Suprapubic skin (tissue), 4 donors: Measurements from ENCODE around the gene PDE8A. TPM values are rescaled to one million over a fixed set of nuclear protein-coding genes. Genes with fewer than 3 reads are reported as not detected.

ENCODE experiments used
- DNase-seq, 2 donors: peaks; one replicate each; pipeline ENCODE4 v3.0.0-alpha.2; 2019; ENCODE audit warnings: low spot score in 2 of 2
- H3K27ac ChIP-seq: fragments of 200-600 bp; sonication (generic); one replicate; pipeline ENCODE4 v1.5.1; 2019
- H3K27me3 ChIP-seq: fragments of 200-600 bp; sonication (generic); one replicate; pipeline ENCODE4 v1.5.1; 2019
- H3K36me3 ChIP-seq: fragments of 200-600 bp; sonication (generic); one replicate; pipeline ENCODE4 v1.5.1; 2019
- H3K4me1 ChIP-seq: fragments of 200-600 bp; sonication (generic); one replicate; pipeline ENCODE4 v1.5.1; 2019
- H3K4me3 ChIP-seq: fragments of 200-600 bp; sonication (generic); one replicate; pipeline ENCODE4 v1.5.1; 2019; ENCODE audit warnings: mild to moderate bottlenecking
- H3K9me3 ChIP-seq: fragments of 200-600 bp; sonication (generic); one replicate; pipeline ENCODE4 v1.5.1; 2019
- EP300 ChIP-seq: sonication (generic); formaldehyde crosslinking; IDR thresholded peaks from one replicate; pipeline ENCODE4 v1.6.1; 2017; ENCODE audit warnings: antibody characterized with exemption
- POLR2A ChIP-seq, 2 donors: fragments of 450-650 bp; IDR thresholded peaks; one replicate each; pipeline ENCODE4 v1.6.1; 2017; ENCODE audit warnings: antibody characterized with exemption in 2 of 2, mild to moderate bottlenecking in 2 of 2, moderate library complexity in 2 of 2
- POLR2AphosphoS5 ChIP-seq, 3 donors: sonication (generic); formaldehyde crosslinking; IDR thresholded peaks; one replicate each; pipeline ENCODE4 v1.6.1; 2017; ENCODE audit warnings: antibody characterized with exemption in 3 of 3
- WGBS: methylation state at CpG from one replicate; pipeline ENCODE4 v1.1.5; 2018; 5-methylcytosine and 5-hydroxymethylcytosine counted together
- total RNA-seq, 4 donors: library from RNA; depleted of rRNA; stranded (reverse); fragments of >200 nt; gene quantifications; one replicate each; pipeline ENCODE4 v1.1.0, GENCODE V29; 2016
- TF ChIP-seq, protein P1 (sequence below), 2 donors: fragments of 200-600 bp in 1 of 2; fragments of 450-650 bp in 1 of 2; sonication (generic) in 1 of 2; IDR thresholded peaks; one replicate each; pipeline ENCODE4 v1.5.1; 2016 to 2019; ENCODE audit warnings: antibody characterized with exemption in 2 of 2, mild to moderate bottlenecking in 1 of 2, moderate library complexity in 1 of 2

PDE8A gene
- total RNA-seq, 4 donors from 2014 or later: 15.3 to 48.5 (median 19.0) TPM

- DNase-seq: no peak
- H3K9me3 ChIP-seq: no peaks in the 10 kb centered on the region
- H3K27ac ChIP-seq: no peak overlapping the region
- no peak for TF ChIP-seq POLR2AphosphoS5 (IDR thresholded peaks at IDR 0.05)
- TF ChIP-seq POLR2A (IDR thresholded peaks at IDR 0.05): no peak
- no peaks in the 10 kb centered on the region for H3K4me1 ChIP-seq
- no peak overlapping the region for H3K4me3 ChIP-seq
- WGBS: 88% methylated on average over 3 of the region's 3 CpGs
- no peaks in the 10 kb centered on the region for H3K27me3 ChIP-seq
- peaks cover 41% of the 10 kb centered on the region for H3K36me3 ChIP-seq
Observed at GRCh38 chr15:85112997-85113396, 131.3 kb downstream of the PDE8A start.

- Histone ChIP-seq H3K36me3 (peaks cover 45% of the 10 kb centered on the region), H3K4me3 (no peak overlapping the region), H3K4me1 (no peaks in the 10 kb centered on the region), H3K27me3 (no peaks in the 10 kb centered on the region), H3K9me3 (no peaks in the 10 kb centered on the region), H3K27ac (no peak overlapping the region)
- TF ChIP-seq EP300 (no peak), POLR2AphosphoS5 (IDR thresholded peaks at IDR 0.05) (no peak), POLR2A (IDR thresholded peaks at IDR 0.05) (no peak)
- TF ChIP-seq, protein P1, sequence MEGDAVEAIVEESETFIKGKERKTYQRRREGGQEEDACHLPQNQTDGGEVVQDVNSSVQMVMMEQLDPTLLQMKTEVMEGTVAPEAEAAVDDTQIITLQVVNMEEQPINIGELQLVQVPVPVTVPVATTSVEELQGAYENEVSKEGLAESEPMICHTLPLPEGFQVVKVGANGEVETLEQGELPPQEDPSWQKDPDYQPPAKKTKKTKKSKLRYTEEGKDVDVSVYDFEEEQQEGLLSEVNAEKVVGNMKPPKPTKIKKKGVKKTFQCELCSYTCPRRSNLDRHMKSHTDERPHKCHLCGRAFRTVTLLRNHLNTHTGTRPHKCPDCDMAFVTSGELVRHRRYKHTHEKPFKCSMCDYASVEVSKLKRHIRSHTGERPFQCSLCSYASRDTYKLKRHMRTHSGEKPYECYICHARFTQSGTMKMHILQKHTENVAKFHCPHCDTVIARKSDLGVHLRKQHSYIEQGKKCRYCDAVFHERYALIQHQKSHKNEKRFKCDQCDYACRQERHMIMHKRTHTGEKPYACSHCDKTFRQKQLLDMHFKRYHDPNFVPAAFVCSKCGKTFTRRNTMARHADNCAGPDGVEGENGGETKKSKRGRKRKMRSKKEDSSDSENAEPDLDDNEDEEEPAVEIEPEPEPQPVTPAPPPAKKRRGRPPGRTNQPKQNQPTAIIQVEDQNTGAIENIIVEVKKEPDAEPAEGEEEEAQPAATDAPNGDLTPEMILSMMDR (IDR thresholded peaks at IDR 0.05): no peak
- 92% methylated on average over 4 of the region's 4 CpGs for WGBS
- DNase-seq: no peak
Observed at GRCh38 chr15:85114886-85115285, 133.2 kb downstream of the PDE8A start.

- no peaks in the 10 kb centered on the region for H3K27me3 ChIP-seq
- 76% methylated on average over 1 of the region's 1 CpG for WGBS
- H3K4me1 ChIP-seq: no peaks in the 10 kb centered on the region
- TF ChIP-seq, protein P1 (IDR thresholded peaks at IDR 0.05): no peak
- no peak for TF ChIP-seq POLR2AphosphoS5 (IDR thresholded peaks at IDR 0.05)
- TF ChIP-seq POLR2A (IDR thresholded peaks at IDR 0.05): no peak
- TF ChIP-seq EP300: no peak
- H3K27ac ChIP-seq: no peak overlapping the region
- no peaks in the 10 kb centered on the region for H3K9me3 ChIP-seq
- peaks cover 52% of the 10 kb centered on the region for H3K36me3 ChIP-seq
- H3K4me3 ChIP-seq: no peak overlapping the region
- DNase-seq: no peak
Observed at GRCh38 chr15:85116066-85116465, 134.4 kb downstream of the PDE8A start.

- TF ChIP-seq POLR2AphosphoS5 (IDR thresholded peaks at IDR 0.05) (no peak), POLR2A (IDR thresholded peaks at IDR 0.05) (no peak), EP300 (no peak)
- TF ChIP-seq, protein P1 (IDR thresholded peaks at IDR 0.05): no peak
- H3K36me3 ChIP-seq: peaks cover 55% of the 10 kb centered on the region
Observed at GRCh38 chr15:85116494-85116893, 134.8 kb downstream of the PDE8A start.

GRCh38 chr15:85116925-85117646 lies 135.4 kb downstream of the PDE8A start:
- Histone ChIP-seq H3K27me3 (no peaks in the 10 kb centered on the region), H3K4me1 (no peaks in the 10 kb centered on the region), H3K36me3 (peaks cover 61% of the 10 kb centered on the region), H3K9me3 (no peaks in the 10 kb centered on the region), H3K4me3 (no peak overlapping the region), H3K27ac (no peak overlapping the region)
- 83% methylated on average over 5 of the region's 5 CpGs for WGBS
- TF ChIP-seq POLR2A (IDR thresholded peaks at IDR 0.05) (no peak), EP300 (no peak), POLR2AphosphoS5 (IDR thresholded peaks at IDR 0.05) (no peak)
- TF ChIP-seq, protein P1 (IDR thresholded peaks at IDR 0.05): no peak
- no peak for DNase-seq

More at GRCh38 chr15:85116494-85116893, 134.8 kb downstream of the PDE8A start:
- Histone ChIP-seq H3K27me3 (no peaks in the 10 kb centered on the region), H3K4me1 (no peaks in the 10 kb centered on the region), H3K27ac (no peak overlapping the region), H3K4me3 (no peak overlapping the region), H3K9me3 (no peaks in the 10 kb centered on the region)
- DNase-seq: no peak
- 86% methylated on average over 3 of the region's 3 CpGs for WGBS
